AG09309 (cell line): ENCODE measurements around the gene MGAT3.

Source experiments
- DNase-seq: peaks from one replicate; pipeline ENCODE4 v3.0.0-alpha.2; 2010; ENCODE audit warnings: low read depth
- H3K4me3 ChIP-seq: 2 replicates; pipeline ENCODE4 v1.5.1; 2011; ENCODE audit warnings: mild to moderate bottlenecking, low read depth, low read length, moderate library complexity; ENCODE audit not compliant: control insufficient read depth
- TF ChIP-seq, protein P1 (sequence below): IDR thresholded peaks from 2 replicates; pipeline ENCODE4 v1.5.1; 2011; ENCODE audit warnings: mild to moderate bottlenecking, low read depth, low read length, inconsistent platforms; ENCODE audit not compliant: insufficient read depth, control insufficient read depth; ENCODE audit errors: missing control alignments

MGAT3 gene

GRCh38 chr22:39487826-39488520 lies 31.2 kb downstream of the MGAT3 start:
- TF ChIP-seq, protein P1, sequence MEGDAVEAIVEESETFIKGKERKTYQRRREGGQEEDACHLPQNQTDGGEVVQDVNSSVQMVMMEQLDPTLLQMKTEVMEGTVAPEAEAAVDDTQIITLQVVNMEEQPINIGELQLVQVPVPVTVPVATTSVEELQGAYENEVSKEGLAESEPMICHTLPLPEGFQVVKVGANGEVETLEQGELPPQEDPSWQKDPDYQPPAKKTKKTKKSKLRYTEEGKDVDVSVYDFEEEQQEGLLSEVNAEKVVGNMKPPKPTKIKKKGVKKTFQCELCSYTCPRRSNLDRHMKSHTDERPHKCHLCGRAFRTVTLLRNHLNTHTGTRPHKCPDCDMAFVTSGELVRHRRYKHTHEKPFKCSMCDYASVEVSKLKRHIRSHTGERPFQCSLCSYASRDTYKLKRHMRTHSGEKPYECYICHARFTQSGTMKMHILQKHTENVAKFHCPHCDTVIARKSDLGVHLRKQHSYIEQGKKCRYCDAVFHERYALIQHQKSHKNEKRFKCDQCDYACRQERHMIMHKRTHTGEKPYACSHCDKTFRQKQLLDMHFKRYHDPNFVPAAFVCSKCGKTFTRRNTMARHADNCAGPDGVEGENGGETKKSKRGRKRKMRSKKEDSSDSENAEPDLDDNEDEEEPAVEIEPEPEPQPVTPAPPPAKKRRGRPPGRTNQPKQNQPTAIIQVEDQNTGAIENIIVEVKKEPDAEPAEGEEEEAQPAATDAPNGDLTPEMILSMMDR = no peak
- no peak overlapping the region for H3K4me3 ChIP-seq
- no peak for DNase-seq

GRCh38 chr22:39488563-39489083 lies 31.8 kb downstream of the MGAT3 start:
- TF ChIP-seq, protein P1 = no peak
- no peak for DNase-seq
- H3K4me3 ChIP-seq = no peak overlapping the region

DNA sequence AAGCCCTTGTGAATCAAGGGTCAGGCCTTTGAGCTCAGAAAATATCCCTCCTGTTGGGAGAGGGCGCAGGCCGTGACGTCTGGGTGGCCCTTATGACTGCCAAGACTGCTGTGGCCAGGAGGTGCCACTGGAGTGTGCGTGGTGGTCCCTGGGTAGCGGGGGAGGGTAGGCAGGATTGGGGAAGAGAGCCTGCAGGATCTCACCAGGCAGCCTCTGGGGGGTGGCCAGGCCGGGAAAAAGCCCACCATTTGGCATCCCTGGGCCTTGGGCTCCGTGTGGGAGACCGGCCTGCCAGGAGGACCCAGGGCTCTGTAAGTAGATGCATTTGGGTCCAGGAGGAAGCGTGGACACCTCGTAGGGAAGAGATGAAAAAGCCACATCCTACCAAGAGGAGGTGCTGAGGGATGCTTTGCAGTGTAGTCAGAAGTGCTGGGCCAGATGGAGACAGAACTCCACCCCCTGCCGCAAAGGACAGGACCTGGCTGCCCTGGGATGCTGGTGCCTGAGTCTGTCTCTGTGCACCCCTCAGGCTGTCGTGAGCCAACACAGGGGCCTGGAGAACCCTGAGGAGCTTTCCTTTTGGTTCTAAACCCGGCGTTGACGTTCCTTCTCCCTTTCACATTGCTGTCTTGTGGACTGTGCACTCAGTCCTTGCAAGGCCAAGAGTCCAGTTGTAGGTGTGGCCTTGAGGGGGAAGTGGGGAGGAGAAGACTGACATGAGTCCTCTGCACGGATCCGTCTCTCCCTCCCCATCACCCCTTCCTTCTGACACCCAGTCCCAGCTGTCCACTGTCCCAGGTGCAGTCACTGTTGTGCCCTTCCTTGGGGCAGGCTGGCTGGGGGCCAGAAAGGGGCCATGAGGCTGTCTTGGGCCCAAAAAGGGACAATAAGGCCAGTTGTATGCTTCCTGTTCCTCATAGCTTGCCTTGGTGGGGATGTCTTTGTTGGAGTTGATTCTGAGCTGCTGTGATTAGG lies 32.6 kb downstream of the MGAT3 start:
- TF ChIP-seq, protein P1 = no peak
- H3K4me3 ChIP-seq = no peak overlapping the region
- DNase-seq = no peak

GRCh38 chr22:39490135-39490798 lies 33.5 kb downstream of the MGAT3 start:
- TF ChIP-seq, protein P1 = no peak
- no peak for DNase-seq
- H3K4me3 ChIP-seq = no peak overlapping the region

GRCh38 chr22:39490966-39491680 lies 34.3 kb downstream of the MGAT3 start:
- TF ChIP-seq, protein P1 = no peak
- no peak overlapping the region for H3K4me3 ChIP-seq

GRCh38 chr22:39491696-39492095 lies 34.9 kb downstream of the MGAT3 start:
- no peak for DNase-seq
- TF ChIP-seq, protein P1 = no peak
- no peak overlapping the region for H3K4me3 ChIP-seq

More at GRCh38 chr22:39490966-39491680, 34.3 kb downstream of the MGAT3 start:
- DNase-seq = no peak
